Lower lobe of right lung (tissue), 2 donors: ENCODE results near the gene SPSB4. TPM values are rescaled to one million over a fixed set of nuclear protein-coding genes. Genes with fewer than 3 reads are reported as not detected.

Experiments
- ATAC-seq, 2 donors: fragments of 200-7000 bp; cut with Tn5 transposase; one replicate each; pipeline ENCODE4 v1.9.1; 2020 to 2022; ENCODE audit warnings: mild to moderate bottlenecking in 2 of 2, moderate library complexity in 2 of 2
- DNase-seq: peaks from one replicate; pipeline ENCODE4 v3.0.0-alpha.2; 2020
- H3K27ac ChIP-seq: fragments of 200-600 bp; one replicate; pipeline ENCODE4 v1.8.0; 2022
- H3K27me3 ChIP-seq: fragments of 200-600 bp; one replicate; pipeline ENCODE4 v1.8.0; 2022; ENCODE audit warnings: low read depth
- H3K36me3 ChIP-seq: fragments of 200-600 bp; one replicate; pipeline ENCODE4 v1.8.0; 2022; ENCODE audit warnings: mild to moderate bottlenecking
- H3K4me1 ChIP-seq: fragments of 200-600 bp; one replicate; pipeline ENCODE4 v1.8.0; 2022
- H3K4me3 ChIP-seq: fragments of 200-600 bp; one replicate; pipeline ENCODE4 v1.8.0; 2022; ENCODE audit warnings: mild to moderate bottlenecking
- H3K9me3 ChIP-seq: fragments of 200-600 bp; one replicate; pipeline ENCODE4 v1.8.0; 2022
- intact Hi-C: fragments of 100-400 bp; cut with DNase I; formaldehyde crosslinking; loops from one replicate; pipeline ENCODE4 v1.11.0; 2022
- total RNA-seq: library from RNA; stranded (reverse); fragmentation: NEBNext Ultra II Directional; extraction: Animal tissue kit (Norgen Biotek cat#: 25700); gene quantifications from one replicate; pipeline ENCODE4 v1.2.1, GENCODE V29; 2021
- TF ChIP-seq, protein P1 (sequence below): fragments of 200-600 bp; IDR thresholded peaks from one replicate; pipeline ENCODE4 v1.8.0; 2022; ENCODE audit warnings: antibody characterized with exemption, mild to moderate bottlenecking
- donor health status: DM: no; HTN: yes; CAD: no; lungs with severe emphysema.

Gene SPSB4
- total RNA-seq, 1 donor from 2014 or later = 0.80 TPM

DNA sequence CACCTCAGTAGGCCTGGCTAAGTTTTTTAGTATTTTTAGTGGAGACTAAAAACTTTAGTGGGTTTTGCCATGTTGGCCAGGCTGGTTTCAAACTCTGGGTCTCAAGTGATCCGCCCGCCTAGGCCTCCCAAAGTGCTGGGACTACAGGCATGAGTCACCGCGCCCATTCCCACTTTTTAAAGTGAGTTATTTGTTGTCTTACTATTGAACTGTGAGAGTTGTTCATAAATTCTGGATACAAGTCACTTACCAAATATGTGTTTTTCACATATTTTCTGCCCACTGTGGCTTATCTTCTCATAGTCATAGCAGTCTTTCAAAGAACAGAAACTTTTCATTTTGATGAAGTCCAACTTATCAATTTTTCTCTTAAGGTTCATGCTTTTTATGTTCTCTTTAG is 29.9 kb upstream of the SPSB4 start:
- H3K9me3 ChIP-seq = no peaks in the 10 kb centered on the region
- no peaks in the 10 kb centered on the region for H3K36me3 ChIP-seq
- no peaks in the 10 kb centered on the region for H3K27me3 ChIP-seq
- no peak overlapping the region for H3K4me3 ChIP-seq
- H3K4me1 ChIP-seq = no peaks in the 10 kb centered on the region
- DNase-seq (no peak), ATAC-seq (no peak)
- intact Hi-C loops = no loop called here
- TF ChIP-seq, protein P1, sequence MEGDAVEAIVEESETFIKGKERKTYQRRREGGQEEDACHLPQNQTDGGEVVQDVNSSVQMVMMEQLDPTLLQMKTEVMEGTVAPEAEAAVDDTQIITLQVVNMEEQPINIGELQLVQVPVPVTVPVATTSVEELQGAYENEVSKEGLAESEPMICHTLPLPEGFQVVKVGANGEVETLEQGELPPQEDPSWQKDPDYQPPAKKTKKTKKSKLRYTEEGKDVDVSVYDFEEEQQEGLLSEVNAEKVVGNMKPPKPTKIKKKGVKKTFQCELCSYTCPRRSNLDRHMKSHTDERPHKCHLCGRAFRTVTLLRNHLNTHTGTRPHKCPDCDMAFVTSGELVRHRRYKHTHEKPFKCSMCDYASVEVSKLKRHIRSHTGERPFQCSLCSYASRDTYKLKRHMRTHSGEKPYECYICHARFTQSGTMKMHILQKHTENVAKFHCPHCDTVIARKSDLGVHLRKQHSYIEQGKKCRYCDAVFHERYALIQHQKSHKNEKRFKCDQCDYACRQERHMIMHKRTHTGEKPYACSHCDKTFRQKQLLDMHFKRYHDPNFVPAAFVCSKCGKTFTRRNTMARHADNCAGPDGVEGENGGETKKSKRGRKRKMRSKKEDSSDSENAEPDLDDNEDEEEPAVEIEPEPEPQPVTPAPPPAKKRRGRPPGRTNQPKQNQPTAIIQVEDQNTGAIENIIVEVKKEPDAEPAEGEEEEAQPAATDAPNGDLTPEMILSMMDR = no peak
- no peak overlapping the region for H3K27ac ChIP-seq

DNA sequence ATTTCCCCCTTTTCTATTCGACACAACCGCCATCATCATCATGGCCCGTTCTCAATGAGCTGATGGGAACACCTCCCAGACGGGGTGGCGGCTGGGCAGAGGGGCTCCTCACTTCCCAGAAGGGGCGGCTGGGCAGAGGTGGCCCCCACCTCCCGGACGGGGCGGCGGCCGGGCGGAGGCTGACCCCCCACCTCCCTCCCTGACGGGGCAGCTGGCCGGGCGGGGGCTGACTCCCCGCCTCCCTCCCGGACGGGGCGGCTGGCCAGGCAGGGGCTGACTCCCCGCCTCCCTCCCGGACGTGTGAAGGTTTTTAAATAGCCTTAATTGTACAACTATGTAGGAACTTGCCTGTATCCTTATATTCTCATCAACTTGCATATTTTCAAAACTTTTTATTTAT is 20.9 kb upstream of the SPSB4 start:
- H3K27me3 ChIP-seq = no peaks in the 10 kb centered on the region
- DNase-seq = no peak
- no peak overlapping the region for H3K27ac ChIP-seq
- ATAC-seq = no peak
- H3K9me3 ChIP-seq = no peaks in the 10 kb centered on the region
- H3K36me3 ChIP-seq = no peaks in the 10 kb centered on the region
- TF ChIP-seq, protein P1 = no peak
- intact Hi-C loops = no loop called here
- H3K4me1 ChIP-seq = no peaks in the 10 kb centered on the region
- H3K4me3 ChIP-seq = no peak overlapping the region

GRCh38 chr3:141039589-141039988 is 11.6 kb upstream of the SPSB4 start:
- Histone ChIP-seq H3K27me3 (peaks cover 11% of the 10 kb centered on the region), H3K36me3 (no peaks in the 10 kb centered on the region), H3K9me3 (no peaks in the 10 kb centered on the region), H3K27ac (no peak overlapping the region), H3K4me1 (no peaks in the 10 kb centered on the region), H3K4me3 (no peak overlapping the region)
- TF ChIP-seq, protein P1 = no peak
- intact Hi-C loops = no loop called here
- DNase-seq = no peak
- ATAC-seq = no peak

DNA sequence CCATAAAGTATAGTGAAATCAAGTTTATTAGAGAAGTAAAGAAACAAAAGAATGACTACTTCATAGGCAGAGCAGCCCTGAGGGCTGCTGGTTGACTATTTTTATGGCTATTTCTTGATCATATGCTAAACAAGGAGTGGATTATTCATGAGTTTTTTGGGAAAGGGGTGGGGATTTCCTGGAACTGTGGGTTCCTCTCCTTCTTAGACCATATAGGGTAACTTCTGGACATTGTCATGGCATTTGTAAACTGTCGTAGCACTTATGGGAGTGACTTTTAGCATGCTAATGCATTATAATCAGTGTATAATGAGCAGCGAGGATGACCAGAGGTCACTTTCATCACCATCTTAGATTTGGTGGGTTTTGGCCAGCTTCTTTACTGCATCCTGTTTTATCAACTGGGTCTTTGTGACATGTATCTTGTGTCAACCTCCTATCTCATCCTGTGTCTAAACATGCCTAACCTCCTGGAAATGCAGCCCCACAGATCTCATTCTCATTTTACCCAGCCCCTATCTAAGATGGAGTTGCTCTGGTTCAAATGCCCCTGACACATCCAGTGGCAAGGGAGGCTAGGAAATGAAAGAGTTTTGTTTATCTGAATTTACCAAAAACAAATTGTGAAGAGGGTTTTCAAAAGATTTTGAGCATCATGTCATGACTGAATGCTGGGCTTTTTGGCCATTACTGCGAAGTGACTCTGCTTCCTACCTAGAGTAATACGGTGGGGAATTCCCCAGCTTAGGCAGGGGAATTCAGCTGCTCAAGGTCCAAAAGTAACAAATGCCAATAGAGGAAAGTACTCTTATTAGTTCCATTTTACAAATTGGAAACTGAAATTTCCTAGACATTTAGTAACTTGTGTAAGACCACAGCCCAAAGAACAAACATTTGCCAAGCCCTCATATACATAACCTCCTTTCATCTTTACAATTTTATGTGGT is 6.2 kb upstream of the SPSB4 start:
- TF ChIP-seq, protein P1 = no peak
- ATAC-seq (no peak), DNase-seq (no peak)
- Histone ChIP-seq H3K36me3 (no peaks in the 10 kb centered on the region), H3K4me1 (no peaks in the 10 kb centered on the region), H3K9me3 (no peaks in the 10 kb centered on the region), H3K27ac (no peak overlapping the region), H3K4me3 (no peak overlapping the region), H3K27me3 (peaks cover 8% of the 10 kb centered on the region)
- intact Hi-C loops = no loop called here

GRCh38 chr3:141045849-141046248 is 5.3 kb upstream of the SPSB4 start:
- intact Hi-C loops = no loop called here
- ATAC-seq (no peak), DNase-seq (no peak)
- no peak overlapping the region for H3K27ac ChIP-seq
- no peaks in the 10 kb centered on the region for H3K36me3 ChIP-seq
- TF ChIP-seq, protein P1 = no peak
- peaks cover 16% of the 10 kb centered on the region for H3K27me3 ChIP-seq
- H3K4me3 ChIP-seq = no peak overlapping the region
- no peaks in the 10 kb centered on the region for H3K4me1 ChIP-seq
- H3K9me3 ChIP-seq = no peaks in the 10 kb centered on the region
